ENCODE results near the gene HLA-DRB5. TPM values are rescaled to one million over a fixed set of nuclear protein-coding genes. Genes with fewer than 3 reads are reported as not detected.
"Not testable (repeated sequence)": the region's sequence is repeated elsewhere in the genome, so short reads cannot be mapped to it uniquely, and the experiment has no call there.

Gene HLA-DRB5
- total RNA-seq = 21.2 TPM
- long read RNA-seq = 0 reads

DNA sequence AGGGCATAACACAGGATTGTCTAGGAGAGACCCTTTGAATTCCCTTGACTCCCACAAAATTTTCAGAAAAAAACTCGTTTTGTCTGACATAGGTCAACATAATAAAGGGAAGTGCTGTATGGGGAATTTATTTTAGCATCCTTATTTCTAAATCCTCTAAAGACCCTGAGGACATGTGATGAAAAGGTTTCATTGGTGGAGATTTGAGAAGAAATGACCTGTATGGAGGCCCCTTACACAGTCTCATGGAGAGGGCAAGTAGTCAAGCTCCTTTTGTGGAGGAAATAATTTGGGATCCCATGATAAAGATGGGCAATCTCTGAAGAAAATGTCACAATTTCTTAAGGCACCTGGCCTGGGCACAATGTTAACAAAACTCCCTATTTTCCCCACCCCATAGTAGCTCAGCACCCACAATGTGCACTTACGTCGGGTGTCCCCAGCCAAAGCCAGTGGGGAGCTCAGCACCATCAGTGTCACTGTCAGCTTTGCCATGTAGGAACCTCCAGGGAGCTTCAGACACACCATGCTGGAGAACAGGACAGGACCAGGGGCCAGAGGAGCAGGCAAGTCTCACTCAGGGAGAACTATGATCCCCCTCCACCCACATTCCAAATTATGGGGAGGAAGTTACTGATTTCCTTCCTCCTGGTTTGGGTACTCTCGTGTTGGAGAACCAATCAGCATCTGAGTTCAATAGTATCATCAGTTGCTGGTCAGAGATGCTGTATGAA is at the start of gene HLA-DRB5:
Gene HLA-DRB5, minus strand, starts transcription at position 591 of the 734 bp plus-strand sequence. Its CDS starts 63 bp downstream, at position 528.
- ATAC-seq = peak; percentile 86
- peak; percentile 61 for DNase-seq (ENCODE audit: missing footprints)
- intact Hi-C loops (cut with DNase I) = loop anchor here (10.0 kb wide), 1 partner anchor 55 kb away; the partner anchor contains the start of gene HLA-DRB1

GRCh38 chr6:32578962-32579361 is 48.9 kb upstream of the HLA-DRB5 start:
- intact Hi-C loops (cut with DNase I) = no loop called here
- DNase-seq (ENCODE audit: missing footprints) (no peak), ATAC-seq (no peak)

DNA sequence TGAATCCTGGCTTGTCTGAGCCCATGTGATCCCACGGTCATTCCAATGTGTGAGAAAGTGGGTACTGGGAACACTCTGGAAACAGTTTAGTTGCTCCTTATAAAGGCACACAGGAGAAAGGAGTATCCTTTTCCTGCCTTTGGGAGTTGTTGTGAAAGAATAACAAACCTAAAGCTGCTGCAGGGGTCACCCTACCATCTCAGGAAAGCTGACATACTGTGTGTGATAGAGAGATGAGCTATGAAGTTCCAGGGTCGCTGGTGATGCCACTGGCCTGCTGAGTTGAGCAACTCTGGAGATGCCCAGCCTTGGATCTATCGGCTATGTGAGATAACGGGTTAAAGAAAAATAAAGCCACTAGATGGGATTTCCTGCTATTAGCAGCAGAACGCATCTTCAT is 47.4 kb upstream of the HLA-DRB5 start:
- DNase-seq (ENCODE audit: missing footprints); ATAC-seq; intact Hi-C loops (cut with DNase I): not testable (repeated sequence)

GRCh38 chr6:32576250-32576649 is 46.2 kb upstream of the HLA-DRB5 start:
- no peak for ATAC-seq
- intact Hi-C loops (cut with DNase I) = no loop called here
- no peak for DNase-seq (ENCODE audit: missing footprints)

GRCh38 chr6:32570363-32570905 is 40.3 kb upstream of the HLA-DRB5 start:
- intact Hi-C loops (cut with DNase I) = no loop called here
- ATAC-seq = no peak
- no peak for DNase-seq (ENCODE audit: missing footprints)

DNA sequence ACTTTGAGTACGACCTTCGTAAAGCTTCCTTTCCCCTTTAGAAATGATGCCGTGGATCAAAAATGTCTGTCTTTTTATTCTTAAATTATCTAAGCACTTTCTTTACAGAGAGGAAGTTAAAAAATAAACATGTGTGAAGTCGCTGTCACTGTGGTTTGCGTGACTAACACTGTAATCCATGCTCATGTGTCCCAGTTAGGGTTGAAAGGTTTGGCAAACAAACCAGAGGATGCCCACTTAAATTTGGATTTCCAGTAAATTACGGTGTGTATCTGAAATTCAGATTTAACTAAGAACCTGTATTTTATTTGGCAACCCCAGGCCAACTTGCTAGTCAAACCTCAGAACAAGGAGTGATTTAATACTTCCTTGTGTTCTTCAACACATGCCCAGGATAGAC is 38.5 kb upstream of the HLA-DRB5 start:
- DNase-seq (ENCODE audit: missing footprints) = no peak
- no peak for ATAC-seq
- intact Hi-C loops (cut with DNase I) = no loop called here

DNA sequence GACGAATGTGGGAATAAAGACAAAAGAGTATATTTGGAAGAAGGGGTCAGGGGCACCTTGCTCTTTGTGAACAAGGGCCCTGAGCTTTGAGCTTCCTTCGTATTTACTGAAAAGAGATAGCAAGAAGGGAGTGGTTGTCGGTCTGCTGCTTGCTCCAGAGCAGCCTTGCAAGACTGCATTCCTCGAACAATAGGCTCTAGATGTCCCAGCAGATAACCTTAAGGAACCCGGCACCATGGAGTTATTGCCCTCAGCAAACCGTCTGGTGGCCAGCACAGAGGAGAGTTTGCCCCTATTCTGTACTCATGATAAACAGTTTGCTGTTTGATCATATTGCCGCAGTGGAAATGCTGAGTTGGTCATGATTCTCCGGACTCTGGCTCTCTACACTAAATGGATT is 36.9 kb upstream of the HLA-DRB5 start:
- intact Hi-C loops (cut with DNase I) = no loop called here
- DNase-seq (ENCODE audit: missing footprints) (no peak), ATAC-seq (no peak)

DNA sequence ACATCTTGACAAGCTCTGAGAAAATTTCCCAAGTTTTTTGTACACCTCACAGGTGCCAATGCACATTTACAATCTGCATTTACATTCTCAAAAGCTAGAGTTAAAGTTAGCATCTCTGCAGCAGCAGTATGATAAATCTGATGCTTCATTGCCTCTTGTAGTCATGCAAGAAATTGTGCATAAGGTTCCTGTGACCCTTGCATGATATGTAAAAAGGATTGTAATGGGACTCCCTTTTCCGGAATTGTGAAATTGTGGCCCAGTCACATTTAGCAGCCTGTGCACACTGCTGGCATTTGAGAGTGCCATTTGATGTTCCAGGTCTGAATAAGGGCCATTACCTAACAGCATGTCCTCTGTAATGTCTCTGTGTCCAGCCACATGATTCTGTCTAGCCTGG is 35.4 kb upstream of the HLA-DRB5 start:
- ATAC-seq (no peak), DNase-seq (ENCODE audit: missing footprints) (no peak)
- intact Hi-C loops (cut with DNase I) = no loop called here

GRCh38 chr6:32562940-32563339 is 32.9 kb upstream of the HLA-DRB5 start:
- DNase-seq (ENCODE audit: missing footprints) (no peak), ATAC-seq (no peak)
- intact Hi-C loops (cut with DNase I) = no loop called here

DNA sequence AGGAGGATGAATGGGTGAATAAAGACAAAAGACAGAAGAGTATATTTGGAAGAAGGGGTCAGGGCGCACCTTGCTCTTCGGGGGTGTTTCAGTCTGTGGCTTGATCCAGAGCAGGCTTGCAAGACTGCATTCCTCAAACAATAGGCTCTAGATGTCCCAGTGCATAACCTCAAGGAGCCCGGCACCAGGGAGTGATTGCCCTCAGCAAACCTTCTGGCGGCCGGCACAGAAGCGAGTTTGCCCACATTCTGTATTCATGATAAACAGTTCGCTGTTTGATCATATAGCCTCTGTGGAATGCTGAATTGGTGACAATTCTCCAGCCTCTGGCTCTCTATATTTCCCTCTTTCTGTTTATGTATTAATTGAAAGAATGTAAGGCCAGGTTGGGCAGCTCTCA is 29.7 kb upstream of the HLA-DRB5 start:
- intact Hi-C loops (cut with DNase I) = no loop called here
- DNase-seq (ENCODE audit: missing footprints) (no peak), ATAC-seq (no peak)

DNA sequence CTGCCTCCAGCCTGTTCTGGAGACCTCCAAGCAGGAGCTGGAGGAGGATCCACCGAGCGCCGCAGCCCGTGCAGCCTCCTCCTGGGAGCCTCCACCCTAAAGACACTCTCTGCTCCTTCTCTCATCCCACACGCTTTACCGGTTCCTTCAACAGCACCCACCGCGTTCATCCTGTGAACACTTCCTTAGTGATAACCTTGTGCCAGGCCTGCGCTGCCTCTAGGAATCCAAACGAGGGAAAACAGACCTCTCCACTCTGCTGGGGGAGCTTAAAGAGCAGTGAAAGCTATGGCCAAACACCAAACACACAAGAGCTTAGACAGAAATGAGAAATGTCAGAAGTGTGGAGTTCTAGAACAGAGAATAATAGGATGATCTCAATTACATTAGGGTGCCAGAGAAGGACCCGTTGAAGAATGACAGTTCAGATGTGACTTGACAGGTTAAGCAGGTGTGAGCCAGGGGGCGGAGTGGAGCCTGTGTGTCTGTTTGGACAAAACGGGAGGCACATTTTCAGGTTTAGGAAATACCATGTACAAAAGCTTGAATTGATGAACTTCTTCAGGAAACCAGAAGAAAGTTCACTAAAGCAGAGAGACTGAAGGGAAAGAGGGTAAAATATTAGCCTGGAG is 28.5 kb upstream of the HLA-DRB5 start:
- intact Hi-C loops (cut with DNase I) = no loop called here
- peak; percentile 34 for ATAC-seq
- no peak for DNase-seq (ENCODE audit: missing footprints)

GRCh38 chr6:32554116-32554965 is 24.3 kb upstream of the HLA-DRB5 start:
- no peak for DNase-seq (ENCODE audit: missing footprints)
- no peak for ATAC-seq
- intact Hi-C loops (cut with DNase I) = no loop called here

- ATAC-seq (no peak), DNase-seq (ENCODE audit: missing footprints) (no peak)
- intact Hi-C loops (cut with DNase I) = no loop called here
Measured at GRCh38 chr6:32553037-32553742, 23.1 kb upstream of the HLA-DRB5 start.

DNA sequence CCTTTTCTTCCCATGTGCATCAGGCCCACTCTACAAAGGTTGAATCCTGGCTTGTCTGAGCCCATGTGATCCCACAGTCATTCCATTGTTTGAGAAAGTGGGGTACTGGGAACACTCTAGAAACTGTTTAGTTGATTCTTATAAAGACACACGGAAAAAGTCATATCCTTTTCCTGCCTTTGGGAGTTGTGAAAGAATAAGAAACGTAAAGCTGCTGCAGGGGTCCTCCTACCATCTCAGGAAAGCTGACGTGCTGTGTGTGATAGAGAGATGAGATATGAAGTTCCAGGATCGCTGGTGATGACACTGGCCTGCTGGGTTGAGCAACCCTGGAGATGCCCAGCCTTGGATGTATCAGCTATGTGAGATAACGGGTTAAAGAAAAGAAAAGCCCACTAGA is 21.3 kb upstream of the HLA-DRB5 start:
- ATAC-seq = no peak
- no peak for DNase-seq (ENCODE audit: missing footprints)
- intact Hi-C loops (cut with DNase I) = no loop called here

- ATAC-seq = no peak
- intact Hi-C loops (cut with DNase I) = no loop called here
- DNase-seq (ENCODE audit: missing footprints) = no peak
Measured at GRCh38 chr6:32539839-32540238, 9.8 kb upstream of the HLA-DRB5 start.

- DNase-seq (ENCODE audit: missing footprints); intact Hi-C loops (cut with DNase I): not testable (repeated sequence)
- ATAC-seq = peak; percentile 34
Measured at GRCh38 chr6:32530431-32530793, 325 bp upstream of the HLA-DRB5 start.

DNA sequence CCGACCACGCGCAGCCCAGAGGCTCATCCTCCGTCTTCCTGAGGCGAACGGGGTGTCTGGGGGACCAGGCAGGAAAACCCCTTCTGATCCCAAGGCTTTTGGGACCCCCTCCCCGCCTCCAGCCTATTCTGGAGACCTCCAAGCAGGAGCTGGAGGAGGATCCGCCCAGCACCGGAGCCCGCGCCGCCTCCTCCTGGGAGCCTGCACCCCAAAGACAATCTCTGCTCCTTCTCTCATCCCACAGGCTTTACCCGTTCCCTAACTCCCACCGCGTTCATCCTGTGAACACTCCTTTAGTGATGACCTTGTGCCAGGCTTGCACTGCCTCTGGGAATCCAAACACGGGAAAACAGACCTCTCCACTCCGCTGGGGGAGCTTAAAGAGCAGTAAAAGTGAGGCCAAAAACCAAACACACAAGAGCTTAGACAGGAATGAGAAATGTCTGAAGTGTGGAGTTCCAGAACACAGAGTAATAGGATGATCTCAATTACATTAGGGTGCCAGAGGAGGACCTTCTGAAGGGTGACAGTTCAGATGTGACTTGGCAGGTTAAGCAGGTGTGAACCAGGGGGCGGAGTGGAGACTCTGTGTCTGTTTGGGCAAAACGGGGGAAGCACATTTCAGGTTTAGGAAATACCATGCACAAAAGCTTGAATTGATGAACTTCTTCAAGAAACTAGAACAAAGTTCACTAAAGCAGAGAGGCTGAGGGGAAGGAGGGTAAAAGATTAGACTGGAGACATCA is 7.6 kb downstream of the HLA-DRB5 start:
- intact Hi-C loops (cut with DNase I) = loop anchor here (10.0 kb wide), 1 partner anchor 62 kb away; the partner anchor contains the start of gene HLA-DRB1
- ATAC-seq = no peak
- DNase-seq (ENCODE audit: missing footprints) = no peak

DNA sequence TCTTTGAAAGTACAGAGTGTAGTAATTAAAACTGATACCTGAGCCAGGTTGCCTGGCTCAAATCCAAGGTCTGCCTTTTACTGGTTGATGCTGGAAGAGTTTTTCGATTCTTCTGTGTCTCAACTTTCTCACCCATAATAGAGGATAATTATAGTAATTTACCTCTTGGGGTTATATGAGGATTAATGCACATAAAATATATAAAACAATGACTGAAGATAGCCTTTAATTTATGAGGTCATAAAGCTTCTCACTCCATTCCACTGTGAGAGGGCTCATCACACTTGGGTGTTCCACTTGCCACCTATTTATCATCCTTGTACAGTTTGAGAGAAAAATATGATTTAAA is 10.2 kb downstream of the HLA-DRB5 start:
- no peak for DNase-seq (ENCODE audit: missing footprints)
- intact Hi-C loops (cut with DNase I) = loop anchor here (10.0 kb wide), 1 partner anchor 65 kb away; the partner anchor contains the start of gene HLA-DRB1
- ATAC-seq = no peak

Data from Right ventricle myocardium inferior (tissue), 1 donor.